ENCODE measurements around the gene ZNF385C. TPM values are rescaled to one million over a fixed set of nuclear protein-coding genes. Genes with fewer than 3 reads are reported as not detected.

The ZNF385C gene
- total and polyA plus RNA-seq, 9 donors: 2.8 to 10.0 (median 7.6) TPM

- Histone ChIP-seq H3K4me1 (ENCODE audit: control insufficient read depth, insufficient read depth, low read length) (peaks cover 28% of the 10 kb centered on the region), H3K9me3 (replicated peaks; ENCODE audit: control insufficient read depth, low read depth, low read length) (no peaks in the 10 kb centered on the region), H3K4me3 (ENCODE audit: low read length) (no peak overlapping the region), H3K27me3 (ENCODE audit: control insufficient read depth, insufficient read depth, low read length) (no peaks in the 10 kb centered on the region), H3K27ac (ENCODE audit: low read length) (no peak overlapping the region), H3K36me3 (ENCODE audit: control insufficient read depth, insufficient read depth, low read length) (no peaks in the 10 kb centered on the region)
- 56% methylated on average over 5 of the region's 5 CpGs for WGBS (ENCODE audit: insufficient coverage)
- no peak for DNase-seq
Observed at GRCh38 chr17:42061646-42062487, 36.4 kb downstream of the ZNF385C start.

GRCh38 chr17:42060231-42060630 lies 38.0 kb downstream of the ZNF385C start:
- WGBS (ENCODE audit: insufficient coverage): 76% methylated on average over 4 of the region's 4 CpGs
- DNase-seq: no peak
- Histone ChIP-seq H3K4me1 (ENCODE audit: control insufficient read depth, insufficient read depth, low read length) (peaks cover 28% of the 10 kb centered on the region), H3K27me3 (ENCODE audit: control insufficient read depth, insufficient read depth, low read length) (peaks cover 7% of the 10 kb centered on the region), H3K36me3 (ENCODE audit: control insufficient read depth, insufficient read depth, low read length) (no peaks in the 10 kb centered on the region), H3K27ac (ENCODE audit: low read length) (no peak overlapping the region), H3K9me3 (replicated peaks; ENCODE audit: control insufficient read depth, low read depth, low read length) (no peaks in the 10 kb centered on the region), H3K4me3 (ENCODE audit: low read length) (no peak overlapping the region)

DNA sequence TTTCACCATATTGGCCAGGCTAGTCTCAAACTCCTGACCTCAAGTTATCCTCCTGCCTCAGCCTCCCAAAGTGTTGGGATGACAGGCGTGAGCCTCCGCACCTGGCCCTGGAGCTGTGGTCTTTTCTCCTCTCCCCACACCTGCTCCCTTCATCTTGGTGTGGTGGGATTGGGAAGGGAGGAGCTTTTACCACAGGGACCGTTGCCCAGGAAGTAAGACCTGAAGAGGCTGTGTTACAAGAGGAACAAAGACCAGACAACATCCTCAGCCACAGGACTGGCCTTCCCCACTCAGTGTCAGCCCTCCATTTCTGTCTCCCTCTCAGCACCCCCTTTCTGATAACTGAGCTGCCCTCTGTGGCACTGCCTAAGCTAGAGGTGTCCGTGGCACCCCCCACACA lies 38.5 kb downstream of the ZNF385C start:
- no peak for DNase-seq
- Histone ChIP-seq H3K9me3 (replicated peaks; ENCODE audit: control insufficient read depth, low read depth, low read length) (no peaks in the 10 kb centered on the region), H3K27ac (ENCODE audit: low read length) (no peak overlapping the region), H3K4me3 (ENCODE audit: low read length) (no peak overlapping the region), H3K36me3 (ENCODE audit: control insufficient read depth, insufficient read depth, low read length) (no peaks in the 10 kb centered on the region), H3K4me1 (ENCODE audit: control insufficient read depth, insufficient read depth, low read length) (peaks cover 28% of the 10 kb centered on the region), H3K27me3 (ENCODE audit: control insufficient read depth, insufficient read depth, low read length) (peaks cover 11% of the 10 kb centered on the region)
- WGBS (ENCODE audit: insufficient coverage): 67% methylated on average over 1 of the region's 4 CpGs

DNA sequence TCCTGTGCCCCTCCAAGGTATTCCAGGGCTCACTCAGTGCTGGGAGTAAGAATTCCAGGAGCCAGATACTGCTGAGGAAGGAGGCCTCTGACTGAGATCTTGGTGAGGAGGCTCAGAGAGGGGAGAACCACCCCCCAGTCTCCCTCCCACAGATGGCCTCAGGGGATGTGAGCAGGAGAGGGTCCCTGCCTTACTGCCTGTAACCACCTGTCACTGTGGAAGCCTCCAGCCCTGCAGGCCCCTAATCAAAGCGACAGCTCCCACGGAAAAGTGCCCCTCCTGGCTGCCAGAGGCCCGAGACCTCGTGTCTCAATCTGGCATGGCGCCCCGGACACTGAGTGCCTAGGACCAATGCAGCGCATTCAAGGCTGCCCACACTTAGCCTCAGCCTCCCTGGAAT lies 40.2 kb downstream of the ZNF385C start:
- Histone ChIP-seq H3K27ac (ENCODE audit: low read length) (no peak overlapping the region), H3K4me1 (ENCODE audit: control insufficient read depth, insufficient read depth, low read length) (peaks cover 23% of the 10 kb centered on the region), H3K36me3 (ENCODE audit: control insufficient read depth, insufficient read depth, low read length) (no peaks in the 10 kb centered on the region), H3K9me3 (replicated peaks; ENCODE audit: control insufficient read depth, low read depth, low read length) (no peaks in the 10 kb centered on the region), H3K4me3 (ENCODE audit: low read length) (no peak overlapping the region), H3K27me3 (ENCODE audit: control insufficient read depth, insufficient read depth, low read length) (peaks cover 25% of the 10 kb centered on the region)
- WGBS (ENCODE audit: insufficient coverage): 58% methylated on average over 7 of the region's 7 CpGs
- DNase-seq: no peak

- no CpG with 5 or more reads among the region's 3 CpGs for WGBS (ENCODE audit: insufficient coverage)
- Histone ChIP-seq H3K36me3 (ENCODE audit: control insufficient read depth, insufficient read depth, low read length) (no peaks in the 10 kb centered on the region), H3K9me3 (replicated peaks; ENCODE audit: control insufficient read depth, low read depth, low read length) (no peaks in the 10 kb centered on the region), H3K4me1 (ENCODE audit: control insufficient read depth, insufficient read depth, low read length) (peaks cover 9% of the 10 kb centered on the region), H3K27ac (ENCODE audit: low read length) (no peak overlapping the region), H3K4me3 (ENCODE audit: low read length) (no peak overlapping the region), H3K27me3 (ENCODE audit: control insufficient read depth, insufficient read depth, low read length) (peaks cover 32% of the 10 kb centered on the region)
- DNase-seq: no peak
Observed at GRCh38 chr17:42056635-42057034, 41.6 kb downstream of the ZNF385C start.

DNA sequence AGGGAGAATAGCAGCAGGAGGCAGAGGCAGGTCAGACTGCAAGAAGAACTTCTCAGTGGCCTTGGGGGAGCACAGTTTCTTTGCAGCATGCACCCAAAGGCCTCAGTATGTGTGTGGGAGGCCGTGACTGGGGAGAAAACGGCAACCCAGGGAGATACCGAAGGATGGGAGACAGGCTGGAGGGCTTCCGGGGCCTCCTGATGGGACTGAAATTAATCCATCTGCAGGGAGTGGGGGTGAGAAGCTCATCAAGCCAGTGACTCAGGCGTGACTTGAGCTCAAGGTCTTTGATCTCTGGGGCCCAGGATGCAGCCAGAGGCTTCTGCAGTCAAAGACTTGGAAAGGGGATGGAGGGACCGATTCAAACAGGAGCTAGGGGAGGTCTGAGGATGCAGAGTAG lies 42.8 kb downstream of the ZNF385C start:
- 35% methylated on average over 4 of the region's 6 CpGs for WGBS (ENCODE audit: insufficient coverage)
- Histone ChIP-seq H3K36me3 (ENCODE audit: control insufficient read depth, insufficient read depth, low read length) (no peaks in the 10 kb centered on the region), H3K27ac (ENCODE audit: low read length) (no peak overlapping the region), H3K4me1 (ENCODE audit: control insufficient read depth, insufficient read depth, low read length) (peaks cover 9% of the 10 kb centered on the region), H3K27me3 (ENCODE audit: control insufficient read depth, insufficient read depth, low read length) (peaks cover 36% of the 10 kb centered on the region), H3K4me3 (ENCODE audit: low read length) (no peak overlapping the region), H3K9me3 (replicated peaks; ENCODE audit: control insufficient read depth, low read depth, low read length) (no peaks in the 10 kb centered on the region)
- DNase-seq: no peak

DNA sequence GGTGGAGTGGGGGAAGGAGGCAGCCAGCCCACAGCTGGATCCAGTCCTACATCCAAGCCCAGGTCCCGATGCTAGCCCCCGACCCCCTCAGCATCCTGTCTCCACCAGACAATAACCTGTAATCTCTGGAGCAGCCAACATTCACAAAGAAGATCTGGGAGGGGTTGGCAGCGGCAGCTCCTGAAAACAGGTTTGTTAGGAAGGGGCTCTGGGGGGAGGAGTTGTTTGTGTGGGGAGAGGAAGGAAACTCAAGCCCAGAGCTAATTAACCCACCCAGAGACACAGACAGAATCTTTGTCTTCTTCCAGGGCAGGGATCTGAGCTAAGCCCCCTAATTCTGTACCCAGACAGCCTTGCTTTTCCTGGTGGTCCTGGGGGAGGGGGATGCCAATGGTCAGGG lies 43.2 kb downstream of the ZNF385C start:
- Histone ChIP-seq H3K36me3 (ENCODE audit: control insufficient read depth, insufficient read depth, low read length) (no peaks in the 10 kb centered on the region), H3K9me3 (replicated peaks; ENCODE audit: control insufficient read depth, low read depth, low read length) (no peaks in the 10 kb centered on the region), H3K27me3 (ENCODE audit: control insufficient read depth, insufficient read depth, low read length) (peaks cover 36% of the 10 kb centered on the region), H3K4me1 (ENCODE audit: control insufficient read depth, insufficient read depth, low read length) (peaks cover 11% of the 10 kb centered on the region), H3K27ac (ENCODE audit: low read length) (no peak overlapping the region), H3K4me3 (ENCODE audit: low read length) (no peak overlapping the region)
- no CpG with 5 or more reads among the region's 3 CpGs for WGBS (ENCODE audit: insufficient coverage)
- DNase-seq: no peak

DNA sequence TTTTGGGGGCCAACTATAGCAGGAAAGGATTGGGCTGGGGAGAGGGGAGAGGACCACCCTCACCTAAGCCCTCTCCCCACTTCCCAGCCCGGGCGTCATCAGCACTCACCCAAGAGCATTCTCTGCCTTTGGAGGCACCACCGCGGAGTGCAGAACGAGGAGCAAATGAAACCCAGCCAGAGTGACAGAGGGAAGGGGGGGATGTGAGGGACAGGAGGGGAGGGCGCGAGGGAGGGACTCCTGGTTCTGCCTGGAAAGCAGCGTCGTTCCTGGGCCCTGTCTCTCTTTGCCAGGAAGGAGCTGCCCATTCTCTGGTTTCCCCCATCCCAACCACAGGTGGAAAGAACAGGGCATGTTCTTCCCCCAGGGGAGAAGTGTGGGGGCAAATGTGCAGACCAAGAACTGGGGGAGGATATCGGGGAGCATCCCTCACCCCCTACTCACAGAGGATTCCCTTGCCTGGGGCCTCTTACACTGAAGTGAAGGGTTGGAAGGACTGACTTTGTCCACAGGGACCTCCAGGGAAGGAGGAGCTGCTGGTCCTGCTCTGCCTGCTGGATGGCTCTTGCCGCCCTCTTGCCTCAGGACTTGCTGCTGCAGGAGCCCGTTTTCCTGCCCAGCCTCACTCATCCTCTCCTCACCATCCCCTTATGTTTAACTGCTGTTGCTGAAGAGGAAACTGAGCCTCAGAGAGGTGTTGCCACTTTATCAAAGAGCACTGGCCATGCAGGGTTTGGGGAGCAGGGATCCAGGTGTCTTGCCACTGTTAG lies 44.4 kb downstream of the ZNF385C start:
- Histone ChIP-seq H3K4me3 (ENCODE audit: low read length) (no peak overlapping the region), H3K9me3 (replicated peaks; ENCODE audit: control insufficient read depth, low read depth, low read length) (no peaks in the 10 kb centered on the region), H3K36me3 (ENCODE audit: control insufficient read depth, insufficient read depth, low read length) (no peaks in the 10 kb centered on the region), H3K27me3 (ENCODE audit: control insufficient read depth, insufficient read depth, low read length) (peaks cover 36% of the 10 kb centered on the region), H3K27ac (ENCODE audit: low read length) (no peak overlapping the region), H3K4me1 (ENCODE audit: control insufficient read depth, insufficient read depth, low read length) (peaks cover 18% of the 10 kb centered on the region)
- WGBS (ENCODE audit: insufficient coverage): no CpG with 5 or more reads among the region's 12 CpGs
- DNase-seq: no peak

DNA sequence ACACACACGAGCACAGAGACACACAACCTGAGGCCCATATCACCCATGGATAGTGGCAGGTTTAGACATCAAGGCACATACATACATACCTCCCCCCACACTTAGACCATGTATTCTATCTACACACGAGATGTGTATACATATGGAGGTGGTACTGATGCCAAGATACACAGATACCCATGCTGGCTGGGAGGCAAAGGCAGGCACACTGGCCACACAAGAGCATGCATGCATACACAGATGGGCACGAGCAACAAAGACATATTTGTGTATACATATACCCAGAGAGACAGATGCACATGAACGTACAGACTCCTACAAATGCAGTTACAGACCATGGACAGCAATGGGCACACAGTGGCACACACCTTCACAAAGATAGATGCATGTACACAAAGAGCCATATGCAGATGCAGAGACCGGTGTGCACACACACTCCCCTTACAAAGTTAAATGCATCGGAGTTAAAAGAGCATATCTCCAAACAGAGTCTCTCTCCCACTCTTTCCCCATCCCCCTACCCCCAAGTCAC lies 45.9 kb downstream of the ZNF385C start:
- Histone ChIP-seq H3K4me1 (ENCODE audit: control insufficient read depth, insufficient read depth, low read length) (peaks cover 18% of the 10 kb centered on the region), H3K27ac (ENCODE audit: low read length) (no peak overlapping the region), H3K4me3 (ENCODE audit: low read length) (no peak overlapping the region), H3K9me3 (replicated peaks; ENCODE audit: control insufficient read depth, low read depth, low read length) (no peaks in the 10 kb centered on the region), H3K36me3 (ENCODE audit: control insufficient read depth, insufficient read depth, low read length) (no peaks in the 10 kb centered on the region), H3K27me3 (ENCODE audit: control insufficient read depth, insufficient read depth, low read length) (peaks cover 36% of the 10 kb centered on the region)
- no peak for DNase-seq
- 79% methylated on average over 2 of the region's 6 CpGs for WGBS (ENCODE audit: insufficient coverage)

GRCh38 chr17:42051645-42052044 lies 46.6 kb downstream of the ZNF385C start:
- 98% methylated on average over 6 of the region's 7 CpGs for WGBS (ENCODE audit: insufficient coverage)
- H3K27ac ChIP-seq (ENCODE audit: low read length): no peak overlapping the region

More at GRCh38 chr17:42051645-42052044, 46.6 kb downstream of the ZNF385C start:
- no peak for DNase-seq
- Histone ChIP-seq H3K4me3 (ENCODE audit: low read length) (no peak overlapping the region), H3K9me3 (replicated peaks; ENCODE audit: control insufficient read depth, low read depth, low read length) (no peaks in the 10 kb centered on the region), H3K27me3 (ENCODE audit: control insufficient read depth, insufficient read depth, low read length) (peaks cover 36% of the 10 kb centered on the region), H3K4me1 (ENCODE audit: control insufficient read depth, insufficient read depth, low read length) (peaks cover 18% of the 10 kb centered on the region), H3K36me3 (ENCODE audit: control insufficient read depth, insufficient read depth, low read length) (no peaks in the 10 kb centered on the region)
